ENCODE measurements around the gene ZNF32. TPM values are rescaled to one million over a fixed set of nuclear protein-coding genes. Genes with fewer than 3 reads are reported as not detected.

Gene ZNF32
- total and polyA plus RNA-seq, 2 of the 8 experiments (the other 6 are each of a cell fraction or from before 2014, with no cell fraction given) = 17.2 to 22.5 TPM

- Histone ChIP-seq H2BK20ac (ENCODE audit: low read length) (no peak overlapping the region), H3K23me2 (ENCODE audit: low read depth, low read length) (no peaks in the 10 kb centered on the region), H3K18ac (ENCODE audit: extremely low read depth, low read length) (no peak overlapping the region), H3K23ac (ENCODE audit: insufficient read length) (no peak overlapping the region), H3K9me3 (ENCODE audit: insufficient read depth in 2 of 2, low read depth in 1 of 2, low read length in 1 of 2) (no peaks in the 10 kb centered on the region; a peak in 1 of 4 replicates), H2BK120ac (replicated peaks; ENCODE audit: low read depth, low read length) (no peak overlapping the region), H4K5ac (ENCODE audit: insufficient read length, low read depth, low read length) (no peak overlapping the region), H3K4ac (replicated peaks; ENCODE audit: insufficient read length, low read depth, low read length) (no peak overlapping the region), H3K9ac (replicated peaks in 1 of 4; ENCODE audit: extremely low read depth in 1 of 4, low read depth in 3 of 4, low read length in 3 of 4) (no peak overlapping the region), H4K20me1 (replicated peaks in 1 of 2; ENCODE audit: control insufficient read depth in 1 of 2, insufficient read depth in 2 of 2, low read length in 2 of 2) (no peaks in the 10 kb centered on the region), H2AFZ (ENCODE audit: low read length) (no peak overlapping the region), H4K91ac (replicated peaks; ENCODE audit: insufficient read length, low read length) (no peak overlapping the region), H4K8ac (ENCODE audit: extremely low read depth, insufficient read depth, low read length) (peak overlapping the region; percentile 82; the same call in 1 of the 2 replicates), H2BK12ac (ENCODE audit: low read depth, low read length) (no peak overlapping the region), H3K79me1 (ENCODE audit: low read depth, low read length) (no peaks in the 10 kb centered on the region), H3K56ac (replicated peaks; ENCODE audit: insufficient read length, low read depth, low read length) (no peak overlapping the region), H3K4me1 (replicated peaks in 1 of 4; ENCODE audit: control insufficient read depth in 3 of 4, insufficient read depth in 4 of 4, low read length in 3 of 4) (no peaks in the 10 kb centered on the region; a peak in 1 of 7 replicates), H3K14ac (ENCODE audit: insufficient read length) (no peak overlapping the region), H2BK5ac (ENCODE audit: low read depth, low read length) (no peak overlapping the region), H3K79me2 (ENCODE audit: control insufficient read depth in 1 of 2, insufficient read depth in 2 of 2, low read length in 2 of 2) (no peaks in the 10 kb centered on the region), H2AK5ac (ENCODE audit: low read depth, low read length) (no peak overlapping the region), H3K27ac (ENCODE audit: low read depth, low read length) (no peak overlapping the region), H3K4me3 (ENCODE audit: extremely low read depth in 1 of 4, insufficient read depth in 2 of 4, low read depth in 3 of 4, low read length in 4 of 4) (no peak overlapping the region), H3K4me2 (ENCODE audit: insufficient read depth in 1 of 2, low read depth in 2 of 2, low read length in 2 of 2) (no peak overlapping the region), H2BK15ac (ENCODE audit: low read length) (no peak overlapping the region), H3K27me3 (replicated peaks in 1 of 4; ENCODE audit: control insufficient read depth in 3 of 4, extremely low read depth in 1 of 4, insufficient read depth in 3 of 4, low read length in 3 of 4) (no peaks in the 10 kb centered on the region; a peak in 2 of 7 replicates), H3K36me3 (ENCODE audit: control insufficient read depth in 2 of 4, insufficient read depth in 4 of 4, low read length in 3 of 4) (no peaks in the 10 kb centered on the region)
- FAIRE-seq = no peak
- TF ChIP-seq SIN3A (conservative IDR thresholded peaks at IDR 0.05 in 1 of 2, IDR thresholded peaks at IDR 0.05 in 1 of 2; ENCODE audit: low read depth in 1 of 2, low read length in 2 of 2) = no peak
- TF ChIP-seq POU5F1 (IDR thresholded peaks at IDR 0.05; ENCODE audit: low read depth, low read length) = no peak
- TF ChIP-seq RXRA (IDR thresholded peaks at IDR 0.05; ENCODE audit: insufficient read depth, low read depth, low read length) = no peak
- no peak for TF ChIP-seq YY1 (IDR thresholded peaks at IDR 0.05; ENCODE audit: low read depth, low read length)
- TF ChIP-seq CBX8 (IDR thresholded peaks at IDR 0.05; ENCODE audit: borderline replicate concordance, low read depth, low read length) = no peak
- 84% methylated on average over 4 of the region's 4 CpGs; no CpG with 5 or more reads in 1 of the 2 experiments for WGBS, 2 experiments (ENCODE audit: extremely low coverage in 1 of 2, insufficient coverage in 1 of 2, insufficient read length in 1 of 2, insufficient replicate concordance in 2 of 2, low coverage in 1 of 2, low lambda C conversion rate in 2 of 2, missing lambda C conversion rate in 1 of 2)
- DNase-seq (ENCODE audit: low read depth in 1 of 2, low spot score in 2 of 2) = no peak
- ChIA-PET CTCF (ENCODE audit: partially characterized antibody) (interaction anchor here (0.8 to 1.6 kb wide), 5 partner anchors 12 to 1226 kb away, joined by 3 to 6 read pairs (median 4); no protein-coding TSS in a partner anchor), POLR2A (ENCODE audit: partially characterized antibody) (no interaction called here)
Observed at GRCh38 chr10:43676331-43676730, 27.6 kb upstream of the ZNF32 start.
